Measurements from ENCODE around the gene TARBP1.

Gene TARBP1

DNA sequence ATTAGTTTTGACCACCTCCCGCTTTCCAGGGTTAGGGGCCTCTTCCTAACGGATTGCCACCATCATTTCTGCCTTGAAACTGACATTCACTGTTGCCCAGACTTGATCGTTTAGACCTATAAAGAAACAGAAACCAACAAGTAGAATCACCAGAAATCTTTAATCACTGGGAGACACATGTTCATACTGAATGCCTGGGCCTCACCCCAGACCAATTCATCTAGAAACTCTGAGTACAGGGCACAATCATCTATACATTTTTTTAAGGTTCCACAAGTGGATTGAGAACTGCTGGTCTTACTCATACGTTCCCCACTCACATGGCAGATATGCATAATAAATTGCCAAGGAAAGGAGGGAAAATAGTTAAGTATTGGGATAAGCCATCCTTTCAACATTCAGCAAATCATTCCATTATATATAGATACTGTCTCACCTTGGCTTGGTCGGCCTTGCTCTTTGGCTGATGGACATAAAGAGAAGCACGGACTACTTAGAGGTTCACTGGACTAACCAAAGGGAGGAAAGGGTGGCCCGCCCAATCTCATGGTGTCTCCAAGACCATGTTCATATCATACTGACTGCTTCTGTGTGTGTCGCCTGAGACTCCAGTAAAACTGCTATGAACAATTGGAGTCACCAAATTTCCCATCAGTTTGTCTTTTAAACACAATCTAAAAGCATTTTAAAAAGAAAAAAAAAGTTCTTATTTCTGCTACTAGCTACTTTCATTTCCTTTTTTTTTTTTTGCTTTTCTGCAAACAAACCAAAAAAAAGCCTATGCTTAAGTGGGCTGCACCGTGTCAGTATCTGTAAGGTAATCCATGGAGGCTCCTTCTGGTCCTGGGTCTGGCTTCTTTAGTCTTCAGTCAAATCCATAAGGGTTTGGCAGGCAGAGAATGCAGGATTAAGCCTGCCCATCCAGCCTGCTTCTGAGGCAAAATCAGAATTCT lies 9.4 kb upstream of the TARBP1 start:
- H3K27ac ChIP-seq = no peak overlapping the region
- TF ChIP-seq CTCF (IDR thresholded peaks at IDR 0.05) (no peak), ZFX (IDR thresholded peaks at IDR 0.05; ENCODE audit: borderline replicate concordance) (no peak)

GRCh38 chr1:234486858-234487840 lies 8.2 kb upstream of the TARBP1 start:
- H3K27ac ChIP-seq = no peak overlapping the region
- no peak for TF ChIP-seq ZFX (IDR thresholded peaks at IDR 0.05; ENCODE audit: borderline replicate concordance)
- TF ChIP-seq CTCF (IDR thresholded peaks at IDR 0.05) = peak; percentile 90

GRCh38 chr1:234484991-234485739 lies 6.2 kb upstream of the TARBP1 start:
- TF ChIP-seq CTCF (IDR thresholded peaks at IDR 0.05) (no peak), ZFX (IDR thresholded peaks at IDR 0.05; ENCODE audit: borderline replicate concordance) (no peak)

GRCh38 chr1:234484218-234484617 lies 5.2 kb upstream of the TARBP1 start:
- TF ChIP-seq CTCF (IDR thresholded peaks at IDR 0.05) (no peak), ZFX (IDR thresholded peaks at IDR 0.05; ENCODE audit: borderline replicate concordance) (no peak)
- H3K27ac ChIP-seq = no peak overlapping the region

More at GRCh38 chr1:234484991-234485739, 6.2 kb upstream of the TARBP1 start:
- H3K27ac ChIP-seq = no peak overlapping the region

DNA sequence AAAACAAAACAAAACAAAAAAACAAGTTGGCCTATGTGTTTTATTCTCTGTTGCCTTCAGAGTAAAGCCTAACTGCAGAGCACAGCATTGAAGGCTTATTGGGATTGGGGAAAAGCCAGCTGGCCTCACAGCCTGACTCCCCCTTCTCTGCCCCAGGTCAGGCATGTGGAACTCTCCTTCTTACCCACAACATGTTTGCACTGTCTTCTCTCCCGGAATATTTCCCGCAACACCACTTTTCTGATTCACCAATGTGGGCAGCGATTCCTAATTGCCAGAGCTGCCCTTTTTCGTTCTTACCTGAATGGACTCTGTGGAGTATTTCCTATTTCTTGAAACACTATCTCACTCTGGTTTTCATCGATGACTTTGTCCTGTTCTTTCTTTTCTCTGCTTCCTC lies 2.8 kb upstream of the TARBP1 start:
- no peak for TF ChIP-seq CTCF (IDR thresholded peaks at IDR 0.05)
- no peak for TF ChIP-seq ZFX (IDR thresholded peaks at IDR 0.05; ENCODE audit: borderline replicate concordance)
- no peak overlapping the region for H3K27ac ChIP-seq

DNA sequence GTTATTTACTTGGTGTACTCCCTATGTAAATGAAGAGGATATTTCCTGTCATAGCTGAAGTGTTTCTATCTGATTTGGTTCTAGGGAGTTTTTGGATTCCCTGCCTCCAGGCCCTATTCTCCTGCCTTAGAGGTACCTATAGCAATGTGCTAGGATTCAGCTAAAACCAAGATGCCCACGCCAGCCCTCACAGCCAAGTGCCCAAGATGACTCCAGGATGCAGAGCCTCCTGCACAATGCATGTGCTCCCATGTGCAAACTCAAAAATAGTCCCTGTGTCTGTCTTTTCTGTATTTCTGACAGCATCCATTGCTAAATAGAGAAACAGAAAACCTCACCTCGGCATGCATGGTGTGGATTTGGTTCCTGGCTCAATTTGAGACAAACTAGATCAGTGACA lies 887 bp upstream of the TARBP1 start:
- no peak for TF ChIP-seq ZFX (IDR thresholded peaks at IDR 0.05; ENCODE audit: borderline replicate concordance)
- no peak for TF ChIP-seq CTCF (IDR thresholded peaks at IDR 0.05)
- H3K27ac ChIP-seq = no peak overlapping the region
